IMR-90 (cell line): Measurements from ENCODE around the gene CENPV. TPM values are rescaled to one million over a fixed set of nuclear protein-coding genes. Genes with fewer than 3 reads are reported as not detected.

Source experiments
- ATAC-seq: fragments of 200-7000 bp; cut with Tn5 transposase; 2 replicates; pipeline ENCODE4 v1.9.1; 2020; ENCODE audit warnings: low read depth, mild to moderate bottlenecking, moderate library complexity
- BruUV-seq: library from RNA; stranded (reverse); fragments of 400-500 nt; replicated peaks from 2 replicates; lab custom pipeline; 2021; lab: Mats Ljungman, UMichigan
- CTCF ChIA-PET: fragments of 300-600 bp; formaldehyde crosslinking; extraction: SDS; loops from one replicate; lab custom pipeline; 2021; ENCODE audit warnings: antibody characterized with exemption; lab: Yijun Ruan, JAX
- POLR2A ChIA-PET: fragments of 300-600 bp; sonication (Branson Sonifier 250); formaldehyde crosslinking; loops from one replicate; lab custom pipeline; 2022; ENCODE audit warnings: antibody characterized with exemption; ENCODE audit not compliant: unreplicated experiment; lab: Charles Lee
- DNase-seq: peaks from one replicate; pipeline ENCODE4 v3.0.0; 2013
- H2AFZ ChIP-seq: replicated peaks from 2 replicates; pipeline ENCODE3; 2013; ENCODE audit warnings: low read length, mild to moderate bottlenecking; ENCODE audit not compliant: poor library complexity
- H2AK5ac ChIP-seq: 2 replicates; pipeline ENCODE4 v1.6.1; 2013; ENCODE audit warnings: low read depth, low read length, inconsistent platforms
- H2AK9ac ChIP-seq: replicated peaks from 2 replicates; pipeline ENCODE3; 2013; ENCODE audit warnings: mild to moderate bottlenecking, low read depth, low read length, moderate library complexity; ENCODE audit not compliant: poor library complexity
- H2BK120ac ChIP-seq: 2 replicates; pipeline ENCODE4 v1.6.1; 2013; ENCODE audit warnings: low read depth, low read length, inconsistent platforms
- H2BK15ac ChIP-seq: 3 replicates; pipeline ENCODE4 v1.6.1; 2013; ENCODE audit warnings: low read depth, low read length, inconsistent platforms
- H2BK20ac ChIP-seq: 2 replicates; pipeline ENCODE4 v1.6.1; 2013; ENCODE audit warnings: low read depth, mild to moderate bottlenecking, inconsistent platforms, low read length, moderate library complexity
- H2BK5ac ChIP-seq: 2 replicates; pipeline ENCODE4 v1.6.1; 2013; ENCODE audit warnings: mild to moderate bottlenecking, low read depth, low read length, inconsistent platforms; ENCODE audit not compliant: poor library complexity, severe bottlenecking
- H3K14ac ChIP-seq: replicated peaks from 2 replicates; pipeline ENCODE4 v1.6.1; 2013; ENCODE audit warnings: low read depth, low read length, inconsistent platforms
- H3K18ac ChIP-seq: 2 replicates; pipeline ENCODE4 v1.6.1; 2013; ENCODE audit warnings: low read depth, low read length, control low read depth
- H3K23ac ChIP-seq: 2 replicates; pipeline ENCODE4 v1.6.1; 2013; ENCODE audit warnings: low read depth, low read length, inconsistent platforms
- H3K27ac ChIP-seq: 2 replicates; pipeline ENCODE4 v1.5.1; 2013; ENCODE audit warnings: mild to moderate bottlenecking, control low read depth, low read length; ENCODE audit not compliant: insufficient read depth
- H3K27me3 ChIP-seq: 2 replicates; pipeline ENCODE4 v1.6.1; 2013; ENCODE audit warnings: low read length; ENCODE audit not compliant: control insufficient read depth, insufficient read depth
- H3K36me3 ChIP-seq: 2 replicates; pipeline ENCODE4 v1.6.1; 2013; ENCODE audit warnings: low read length, mixed read lengths; ENCODE audit not compliant: control insufficient read depth, insufficient read depth
- H3K4ac ChIP-seq: 2 replicates; pipeline ENCODE4 v1.6.1; 2013; ENCODE audit warnings: low read depth, low read length, inconsistent platforms
- H3K4me1 ChIP-seq: 2 replicates; pipeline ENCODE4 v1.6.1; 2013; ENCODE audit warnings: low read length, mixed read lengths; ENCODE audit not compliant: control insufficient read depth, insufficient read depth
- H3K4me2 ChIP-seq: 2 replicates; pipeline ENCODE4 v1.6.1; 2013; ENCODE audit warnings: low read depth, mild to moderate bottlenecking, control low read depth, low read length, moderate library complexity
- H3K4me3 ChIP-seq: 2 replicates; pipeline ENCODE4 v1.5.1; 2013; ENCODE audit warnings: low read depth, mild to moderate bottlenecking, control low read depth, low read length, moderate library complexity; ENCODE audit not compliant: insufficient read depth
- H3K56ac ChIP-seq: 2 replicates; pipeline ENCODE4 v1.6.1; 2013; ENCODE audit warnings: low read length, inconsistent platforms; ENCODE audit not compliant: insufficient read depth; ENCODE audit errors: extremely low read depth
- H3K79me1 ChIP-seq, 2 experiments: 2 replicates each; pipeline ENCODE4 v1.6.1; 2013; ENCODE audit warnings: low read length in 2 of 2, inconsistent platforms in 1 of 2, low read depth in 1 of 2
- H3K9ac ChIP-seq: 2 replicates; pipeline ENCODE4 v1.6.1; 2013; ENCODE audit warnings: low read depth, low read length, control low read depth
- H3K9me1 ChIP-seq: 2 replicates; pipeline ENCODE4 v1.6.1; 2013; ENCODE audit warnings: low read length, inconsistent platforms; ENCODE audit not compliant: insufficient read depth
- H3K9me3 ChIP-seq: 2 replicates; pipeline ENCODE4 v1.6.1; 2013; ENCODE audit warnings: low read length; ENCODE audit not compliant: control insufficient read depth, insufficient read depth
- H4K20me1 ChIP-seq: 2 replicates; pipeline ENCODE4 v1.6.1; 2013; ENCODE audit warnings: low read length, inconsistent platforms; ENCODE audit not compliant: insufficient read depth
- H4K5ac ChIP-seq: 2 replicates; pipeline ENCODE4 v1.6.1; 2013; ENCODE audit warnings: mild to moderate bottlenecking, low read depth, low read length, control low read depth
- H4K8ac ChIP-seq, 2 experiments: 2 replicates each; pipeline ENCODE4 v1.6.1; 2013; ENCODE audit warnings: low read depth in 2 of 2, low read length in 2 of 2, control low read depth in 1 of 2, inconsistent platforms in 1 of 2
- H4K91ac ChIP-seq: 2 replicates; pipeline ENCODE4 v1.6.1; 2013; ENCODE audit warnings: low read depth, low read length, inconsistent platforms; ENCODE audit not compliant: insufficient read depth
- FOS ChIP-seq: fragments of 150-350 bp; IDR thresholded peaks from 2 replicates; pipeline ENCODE4 v1.6.1; 2016; ENCODE audit warnings: low read depth, low read length
- NFE2L2 ChIP-seq: fragments of 150-350 bp; IDR thresholded peaks from 2 replicates; pipeline ENCODE4 v1.6.1; 2016; ENCODE audit warnings: low read depth, mild to moderate bottlenecking, low read length
- RAD21 ChIP-seq: IDR thresholded peaks from 2 replicates; pipeline ENCODE4 v1.6.1; 2012; ENCODE audit warnings: low read length, improper control_type of control experiment
- RFX5 ChIP-seq: IDR thresholded peaks from 2 replicates; pipeline ENCODE4 v1.8.0; 2012; ENCODE audit warnings: low read depth, mild to moderate bottlenecking, low read length, moderate library complexity
- SMC3 ChIP-seq: fragments of 150-350 bp; IDR thresholded peaks from 2 replicates; pipeline ENCODE4 v1.6.1; 2016; ENCODE audit warnings: low read depth, mild to moderate bottlenecking, antibody characterized with exemption, low read length, moderate library complexity
- WGBS, 2 experiments: methylation state at CpG; one replicate each; pipeline versions ENCODE4 v1.1.5 to v1.1.7; 2013; ENCODE audit warnings: missing lambda C conversion rate in 2 of 2; ENCODE audit not compliant: insufficient read length in 1 of 2; ENCODE audit errors: extremely low coverage in 2 of 2; 5-methylcytosine and 5-hydroxymethylcytosine counted together
- dilution Hi-C: fragments of 300-500 bp; cut with HindIII; formaldehyde crosslinking; loops from one replicate; pipeline ENCODE4 v1.14.3; 2018; ENCODE audit warnings: low sequenced_read_pairs; ENCODE audit not compliant: unreplicated experiment
- in situ Hi-C: fragments of 300-500 bp; cut with MboI; formaldehyde crosslinking; loops from 3 replicates; pipeline ENCODE4 v1.14.3; 2019; ENCODE audit warnings: low sequenced_read_pairs, inconsistent platforms, mixed read lengths
- intact Hi-C: fragments of 100-400 bp; cut with micrococcal nuclease; formaldehyde crosslinking; loops from 2 replicates; pipeline ENCODE4 v1.10.0; 2022
- polyA plus RNA-seq, 3 experiments: library from polyadenylated mRNA; depleted of rRNA; stranded (reverse); fragments of >200 nt; gene quantifications; 2 replicates each; pipeline ENCODE4 v1.2.3, GENCODE V29; 2012; ENCODE audit warnings: low replicate concordance in 1 of 3
- total RNA-seq: library from RNA; depleted of rRNA; stranded (reverse); fragments of >200 nt; gene quantifications from 2 replicates; pipeline ENCODE4 v1.2.3, GENCODE V29; 2012
- TF ChIP-seq, protein P1 (sequence below): conservative IDR thresholded peaks from 2 replicates; pipeline ENCODE4 v1.5.1; 2012; ENCODE audit warnings: mild to moderate bottlenecking, low read depth, low read length, improper control_type of control experiment
- TF ChIP-seq, protein P2 (sequence below): fragments of 150-350 bp; IDR thresholded peaks from 2 replicates; pipeline ENCODE4 v1.6.1; 2016; ENCODE audit warnings: low read depth, mild to moderate bottlenecking, low read length, moderate library complexity, borderline replicate concordance

The CENPV gene
- total and polyA plus RNA-seq, 2 of the 4 experiments (the other 2 are of a cell fraction), result 35.3 to 49.8 TPM

DNA sequence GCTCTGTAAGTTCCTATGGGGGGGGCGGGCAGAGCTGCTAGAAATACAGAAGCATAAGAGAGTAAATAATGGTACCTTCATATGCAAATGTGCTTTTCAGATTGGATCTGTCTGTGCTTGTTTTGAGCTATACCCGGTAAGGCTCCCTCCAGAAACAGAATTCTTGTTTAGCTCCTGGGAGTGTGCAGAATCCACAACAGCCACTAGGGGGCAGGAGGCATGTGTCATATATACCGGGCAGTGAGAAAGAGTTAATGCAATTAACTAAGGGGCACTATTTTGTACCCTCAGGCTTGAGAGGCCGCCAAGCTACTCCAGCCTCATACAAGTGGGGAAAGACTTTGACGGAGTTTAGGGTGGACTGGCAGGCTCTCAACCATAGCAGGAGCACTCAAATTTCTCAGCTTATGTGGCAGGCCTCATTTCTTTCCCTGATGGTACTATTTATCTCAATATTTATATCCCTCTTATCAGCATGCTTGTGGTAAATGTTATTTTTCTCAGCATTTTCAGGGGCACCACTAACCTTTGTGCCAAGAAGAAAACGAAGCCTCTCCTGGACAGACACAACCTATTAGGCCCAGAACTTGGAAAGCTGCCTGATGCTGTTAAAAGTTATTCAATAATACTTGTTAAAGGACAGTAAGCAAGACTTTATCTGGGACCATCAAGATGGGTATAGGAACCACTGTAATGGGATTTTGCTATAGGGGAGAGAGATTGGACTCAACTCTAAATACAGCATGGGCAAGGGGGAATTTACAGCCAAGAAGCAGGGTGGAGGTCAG lies 10.7 kb upstream of the CENPV start:
- no CpG with 5 or more reads among the region's 6 CpGs for WGBS, 2 experiments
- peak overlapping the region; percentile 66 for H2AFZ ChIP-seq

More for the DNA sequence above, 10.7 kb upstream of the CENPV start:
- CTCF ChIA-PET, result interaction anchor here (0.5 to 1.9 kb wide), 24 partner anchors 8 to 955 kb away, joined by 3 to 19 read pairs (median 4); partner anchors contain the start of genes CENPV, TRPV2 and UBB
- H3K18ac ChIP-seq, result no peak overlapping the region
- H2BK5ac ChIP-seq, result no peak overlapping the region
- DNase-seq (peak; percentile 69), ATAC-seq (peak; percentile 99)
- no peak overlapping the region for H3K9ac ChIP-seq
- H3K9me3 ChIP-seq, result no peaks in the 10 kb centered on the region
- dilution Hi-C loops (no loop called here), in situ Hi-C loops (loop anchor here (10.0 kb wide), 1 partner anchor 161 kb away; no protein-coding TSS in a partner anchor), intact Hi-C loops (loop anchor here (1.0 kb wide), 1 partner anchor 157 kb away; no protein-coding TSS in a partner anchor)
- H3K79me1 ChIP-seq, result no peaks in the 10 kb centered on the region
- H2AK5ac ChIP-seq, result no peak overlapping the region
- no peaks in the 10 kb centered on the region for H3K4me1 ChIP-seq
- no peak overlapping the region; the same call in 1 of the 2 replicates for H3K23ac ChIP-seq
- no peak overlapping the region for H3K27ac ChIP-seq
- H2BK15ac ChIP-seq, result no peak overlapping the region; the same call in 2 of the 3 replicates
- H2BK20ac ChIP-seq, result no peak overlapping the region
- BruUV-seq, result no TSS peak
- no peak overlapping the region for H4K5ac ChIP-seq
- H3K56ac ChIP-seq, result no peak overlapping the region
- H3K27me3 ChIP-seq, result no peaks in the 10 kb centered on the region
- peak overlapping the region; percentile 33 for H2AK9ac ChIP-seq
- no peak overlapping the region for H4K91ac ChIP-seq
- H3K4me2 ChIP-seq, result no peak overlapping the region
- no peak overlapping the region for H3K14ac ChIP-seq
- TF ChIP-seq FOS (no peak), SMC3 (peak; percentile 70), NFE2L2 (no peak), RAD21 (peak; percentile 77), RFX5 (no peak)
- TF ChIP-seq, protein P1, sequence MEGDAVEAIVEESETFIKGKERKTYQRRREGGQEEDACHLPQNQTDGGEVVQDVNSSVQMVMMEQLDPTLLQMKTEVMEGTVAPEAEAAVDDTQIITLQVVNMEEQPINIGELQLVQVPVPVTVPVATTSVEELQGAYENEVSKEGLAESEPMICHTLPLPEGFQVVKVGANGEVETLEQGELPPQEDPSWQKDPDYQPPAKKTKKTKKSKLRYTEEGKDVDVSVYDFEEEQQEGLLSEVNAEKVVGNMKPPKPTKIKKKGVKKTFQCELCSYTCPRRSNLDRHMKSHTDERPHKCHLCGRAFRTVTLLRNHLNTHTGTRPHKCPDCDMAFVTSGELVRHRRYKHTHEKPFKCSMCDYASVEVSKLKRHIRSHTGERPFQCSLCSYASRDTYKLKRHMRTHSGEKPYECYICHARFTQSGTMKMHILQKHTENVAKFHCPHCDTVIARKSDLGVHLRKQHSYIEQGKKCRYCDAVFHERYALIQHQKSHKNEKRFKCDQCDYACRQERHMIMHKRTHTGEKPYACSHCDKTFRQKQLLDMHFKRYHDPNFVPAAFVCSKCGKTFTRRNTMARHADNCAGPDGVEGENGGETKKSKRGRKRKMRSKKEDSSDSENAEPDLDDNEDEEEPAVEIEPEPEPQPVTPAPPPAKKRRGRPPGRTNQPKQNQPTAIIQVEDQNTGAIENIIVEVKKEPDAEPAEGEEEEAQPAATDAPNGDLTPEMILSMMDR, result peak; percentile 90
- TF ChIP-seq, protein P2, sequence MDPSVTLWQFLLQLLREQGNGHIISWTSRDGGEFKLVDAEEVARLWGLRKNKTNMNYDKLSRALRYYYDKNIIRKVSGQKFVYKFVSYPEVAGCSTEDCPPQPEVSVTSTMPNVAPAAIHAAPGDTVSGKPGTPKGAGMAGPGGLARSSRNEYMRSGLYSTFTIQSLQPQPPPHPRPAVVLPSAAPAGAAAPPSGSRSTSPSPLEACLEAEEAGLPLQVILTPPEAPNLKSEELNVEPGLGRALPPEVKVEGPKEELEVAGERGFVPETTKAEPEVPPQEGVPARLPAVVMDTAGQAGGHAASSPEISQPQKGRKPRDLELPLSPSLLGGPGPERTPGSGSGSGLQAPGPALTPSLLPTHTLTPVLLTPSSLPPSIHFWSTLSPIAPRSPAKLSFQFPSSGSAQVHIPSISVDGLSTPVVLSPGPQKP, result no peak
- no peaks in the 10 kb centered on the region for H3K9me1 ChIP-seq
- POLR2A ChIA-PET, result interaction anchor here (0.5 to 0.7 kb wide), 2 partner anchors 74 to 802 kb away, joined by 3 to 6 read pairs; no protein-coding TSS in a partner anchor
- peak overlapping the region in 1 of 2 experiments; percentile 34; a peak in 1 of 4 replicates for H4K8ac ChIP-seq
- H3K36me3 ChIP-seq, result no peaks in the 10 kb centered on the region
- H3K4me3 ChIP-seq, result no peak overlapping the region
- no peaks in the 10 kb centered on the region for H4K20me1 ChIP-seq
- no peak overlapping the region for H2BK120ac ChIP-seq
- H3K4ac ChIP-seq, result no peak overlapping the region
